ENCODE measurements around the gene CPNE9. TPM values are rescaled to one million over a fixed set of nuclear protein-coding genes. Genes with fewer than 3 reads are reported as not detected.

Gene CPNE9
- total RNA-seq, 4 donors from 2014 or later: not detected

DNA sequence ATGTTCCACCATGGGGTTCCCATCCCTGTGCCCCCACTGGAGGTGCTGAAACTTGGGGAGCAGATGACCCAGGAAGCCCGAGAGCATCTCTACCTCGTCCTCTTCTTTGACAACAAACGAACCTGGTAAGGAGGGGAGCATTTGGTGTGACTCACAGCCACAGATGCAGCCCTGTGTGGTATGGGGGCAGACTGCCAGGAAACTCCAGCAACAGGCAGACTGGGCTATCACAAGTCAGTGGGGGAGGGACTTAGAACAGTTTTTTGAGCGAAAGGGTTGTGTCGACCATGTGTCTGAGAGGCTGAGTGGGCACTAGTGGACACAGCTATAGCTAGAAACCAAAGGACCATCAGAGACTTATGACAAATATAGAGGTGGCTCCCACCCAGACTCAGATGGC is 42.7 kb downstream of the CPNE9 start:
- H3K27me3 ChIP-seq: no peaks in the 10 kb centered on the region
- no peak for ATAC-seq
- peaks cover 19 to 20% of the 10 kb centered on the region in 2 donors for H3K4me1 ChIP-seq
- peaks cover 2 to 75% of the 10 kb centered on the region in 2 donors for H3K36me3 ChIP-seq
- TF ChIP-seq POLR2A (IDR thresholded peaks at IDR 0.05): no peak
- TF ChIP-seq, protein P1, sequence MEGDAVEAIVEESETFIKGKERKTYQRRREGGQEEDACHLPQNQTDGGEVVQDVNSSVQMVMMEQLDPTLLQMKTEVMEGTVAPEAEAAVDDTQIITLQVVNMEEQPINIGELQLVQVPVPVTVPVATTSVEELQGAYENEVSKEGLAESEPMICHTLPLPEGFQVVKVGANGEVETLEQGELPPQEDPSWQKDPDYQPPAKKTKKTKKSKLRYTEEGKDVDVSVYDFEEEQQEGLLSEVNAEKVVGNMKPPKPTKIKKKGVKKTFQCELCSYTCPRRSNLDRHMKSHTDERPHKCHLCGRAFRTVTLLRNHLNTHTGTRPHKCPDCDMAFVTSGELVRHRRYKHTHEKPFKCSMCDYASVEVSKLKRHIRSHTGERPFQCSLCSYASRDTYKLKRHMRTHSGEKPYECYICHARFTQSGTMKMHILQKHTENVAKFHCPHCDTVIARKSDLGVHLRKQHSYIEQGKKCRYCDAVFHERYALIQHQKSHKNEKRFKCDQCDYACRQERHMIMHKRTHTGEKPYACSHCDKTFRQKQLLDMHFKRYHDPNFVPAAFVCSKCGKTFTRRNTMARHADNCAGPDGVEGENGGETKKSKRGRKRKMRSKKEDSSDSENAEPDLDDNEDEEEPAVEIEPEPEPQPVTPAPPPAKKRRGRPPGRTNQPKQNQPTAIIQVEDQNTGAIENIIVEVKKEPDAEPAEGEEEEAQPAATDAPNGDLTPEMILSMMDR (IDR thresholded peaks at IDR 0.05 in 4 of 5, conservative IDR thresholded peaks at IDR 0.05 in 1 of 5): no peak
- H3K9me3 ChIP-seq: no peaks in the 10 kb centered on the region
- H3K27ac ChIP-seq: no peak overlapping the region
- intact Hi-C loops (cut with DNase I; ENCODE audit: low total_unique reads): no loop called here
- H3K4me3 ChIP-seq: no peak overlapping the region
- in situ Hi-C loops (cut with MboI; ENCODE audit: low sequenced_read_pairs in 4 of 4): no loop called here
- DNase-seq: no peak

DNA sequence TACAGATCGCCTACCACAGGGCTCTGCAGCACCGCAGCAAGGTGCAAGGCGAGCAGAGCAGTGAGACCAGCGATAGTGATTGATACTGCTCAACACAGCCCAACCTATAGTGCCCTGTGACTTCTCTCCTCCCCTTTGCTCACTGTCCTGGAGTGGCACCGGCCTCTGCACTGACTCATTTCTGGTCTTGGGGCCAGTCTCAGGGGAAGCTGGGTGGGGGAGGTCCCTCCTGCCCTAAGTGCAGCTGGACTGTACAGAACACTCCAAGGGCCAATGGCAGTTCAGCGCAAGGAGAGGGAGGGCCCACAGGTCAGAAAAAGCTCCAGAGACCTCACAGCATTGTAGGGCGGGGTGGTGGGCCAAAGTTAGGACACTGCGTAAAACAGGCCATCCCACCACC is 43.6 kb downstream of the CPNE9 start:
- in situ Hi-C loops (cut with MboI; ENCODE audit: low sequenced_read_pairs in 4 of 4): no loop called here
- no peak for DNase-seq
- Histone ChIP-seq H3K9me3 (no peaks in the 10 kb centered on the region), H3K36me3 (peaks cover 2 to 74% of the 10 kb centered on the region in 2 donors), H3K4me1 (peaks cover 19 to 23% of the 10 kb centered on the region in 2 donors), H3K27me3 (no peaks in the 10 kb centered on the region), H3K27ac (no peak overlapping the region), H3K4me3 (no peak overlapping the region)
- ATAC-seq: no peak
- intact Hi-C loops (cut with DNase I; ENCODE audit: low total_unique reads): no loop called here
- TF ChIP-seq POLR2A (IDR thresholded peaks at IDR 0.05): no peak
- TF ChIP-seq, protein P1 (IDR thresholded peaks at IDR 0.05 in 4 of 5, conservative IDR thresholded peaks at IDR 0.05 in 1 of 5): no peak

DNA sequence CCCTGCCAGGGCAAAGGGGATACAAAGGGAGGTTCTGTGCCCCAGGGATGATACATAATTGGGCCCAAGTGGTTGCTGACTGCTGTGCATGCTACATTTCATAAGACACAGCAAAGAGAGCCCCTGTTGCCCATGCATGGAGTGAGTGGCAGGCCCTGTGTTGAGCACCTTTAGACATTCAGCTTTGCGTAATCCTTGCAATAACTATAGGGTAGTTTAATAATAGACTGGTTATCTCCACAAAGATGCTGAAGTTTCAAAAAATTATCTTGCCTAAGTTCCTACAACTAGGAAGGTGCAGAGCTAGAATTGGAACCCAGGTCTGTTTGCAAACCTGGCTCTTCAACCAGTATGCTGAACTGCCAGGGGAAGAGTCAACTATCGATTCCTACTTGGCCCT is 44.4 kb downstream of the CPNE9 start:
- DNase-seq: no peak
- TF ChIP-seq, protein P1 (IDR thresholded peaks at IDR 0.05 in 4 of 5, conservative IDR thresholded peaks at IDR 0.05 in 1 of 5): no peak
- TF ChIP-seq POLR2A (IDR thresholded peaks at IDR 0.05): no peak
- peak overlapping the region in 1 of 4 donors; percentile 98 for H3K27ac ChIP-seq
- H3K27me3 ChIP-seq: no peaks in the 10 kb centered on the region
- H3K4me3 ChIP-seq: no peak overlapping the region
- H3K9me3 ChIP-seq: no peaks in the 10 kb centered on the region
- H3K4me1 ChIP-seq: peaks cover 19 to 23% of the 10 kb centered on the region in 2 donors
- ATAC-seq: no peak
- intact Hi-C loops (cut with DNase I; ENCODE audit: low total_unique reads): loop anchor here (2.0 kb wide), 1 partner anchor 99 kb away; the partner anchor contains the start of gene MTMR14
- in situ Hi-C loops (cut with MboI; ENCODE audit: low sequenced_read_pairs in 4 of 4): no loop called here
- H3K36me3 ChIP-seq: peaks cover 2 to 66% of the 10 kb centered on the region in 2 donors

DNA sequence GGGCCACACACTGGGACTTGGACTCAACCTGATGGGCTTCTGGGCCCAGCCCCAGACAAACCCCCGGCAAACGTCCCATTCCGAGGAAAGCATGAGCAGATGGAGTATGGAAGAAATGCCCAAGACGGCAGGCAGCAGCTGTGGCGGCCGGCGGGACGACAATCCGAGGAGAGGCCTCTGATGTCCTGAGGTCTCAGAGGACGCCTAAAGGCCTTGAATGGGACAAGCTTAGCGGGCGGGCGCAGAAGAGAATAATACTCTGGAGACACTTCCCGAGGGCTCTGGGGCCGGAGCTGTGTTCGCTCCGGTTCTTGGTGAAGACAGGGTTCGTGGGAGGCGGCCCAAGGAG is 45.6 kb downstream of the CPNE9 start:
- ATAC-seq (peak; percentile 37 to 39), DNase-seq (peak in 1 of 2 donors; percentile 28)
- peak overlapping the region; percentile 77 to 95 (median 84) for H3K4me3 ChIP-seq
- TF ChIP-seq, protein P1 (IDR thresholded peaks at IDR 0.05 in 4 of 5, conservative IDR thresholded peaks at IDR 0.05 in 1 of 5): no peak
- no peak for TF ChIP-seq POLR2A (IDR thresholded peaks at IDR 0.05)
- H3K4me1 ChIP-seq: peaks cover 19 to 23% of the 10 kb centered on the region in 2 donors
- in situ Hi-C loops (cut with MboI; ENCODE audit: low sequenced_read_pairs in 4 of 4) (no loop called here), intact Hi-C loops (cut with DNase I; ENCODE audit: low total_unique reads) (loop anchor here (1.0 to 2.0 kb wide), 3 partner anchors 18 to 100 kb away; partner anchors contain the start of genes BRPF1, MTMR14 and TADA3)
- peaks cover 2 to 55% of the 10 kb centered on the region in 2 donors for H3K36me3 ChIP-seq
- peak overlapping the region; percentile 88 to 99 (median 97) for H3K27ac ChIP-seq
- no peaks in the 10 kb centered on the region for H3K27me3 ChIP-seq
- H3K9me3 ChIP-seq: no peaks in the 10 kb centered on the region
